Measurements from ENCODE around the gene GYS1.

DNA sequence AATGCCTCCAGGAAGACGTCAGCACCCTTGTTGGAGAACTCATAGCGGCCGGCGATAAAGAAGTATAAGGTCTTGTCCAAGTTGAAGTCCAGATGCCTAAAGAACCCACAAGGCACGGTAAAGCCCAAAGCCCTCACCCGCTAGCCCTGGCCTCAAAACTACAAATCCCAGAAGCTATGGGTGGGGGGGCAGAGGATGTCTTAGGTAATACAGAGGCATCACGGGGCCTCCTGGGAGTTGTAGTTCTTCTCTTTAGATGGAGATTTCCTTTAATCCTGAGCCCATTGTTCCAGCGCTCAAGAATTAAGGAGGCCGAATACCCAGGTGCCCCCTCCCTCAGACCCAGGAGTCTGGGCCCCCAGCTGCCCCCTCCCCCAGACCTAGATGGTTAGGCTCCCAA, 10.8 kb downstream of the GYS1 start:
- TF ChIP-seq, protein P1, sequence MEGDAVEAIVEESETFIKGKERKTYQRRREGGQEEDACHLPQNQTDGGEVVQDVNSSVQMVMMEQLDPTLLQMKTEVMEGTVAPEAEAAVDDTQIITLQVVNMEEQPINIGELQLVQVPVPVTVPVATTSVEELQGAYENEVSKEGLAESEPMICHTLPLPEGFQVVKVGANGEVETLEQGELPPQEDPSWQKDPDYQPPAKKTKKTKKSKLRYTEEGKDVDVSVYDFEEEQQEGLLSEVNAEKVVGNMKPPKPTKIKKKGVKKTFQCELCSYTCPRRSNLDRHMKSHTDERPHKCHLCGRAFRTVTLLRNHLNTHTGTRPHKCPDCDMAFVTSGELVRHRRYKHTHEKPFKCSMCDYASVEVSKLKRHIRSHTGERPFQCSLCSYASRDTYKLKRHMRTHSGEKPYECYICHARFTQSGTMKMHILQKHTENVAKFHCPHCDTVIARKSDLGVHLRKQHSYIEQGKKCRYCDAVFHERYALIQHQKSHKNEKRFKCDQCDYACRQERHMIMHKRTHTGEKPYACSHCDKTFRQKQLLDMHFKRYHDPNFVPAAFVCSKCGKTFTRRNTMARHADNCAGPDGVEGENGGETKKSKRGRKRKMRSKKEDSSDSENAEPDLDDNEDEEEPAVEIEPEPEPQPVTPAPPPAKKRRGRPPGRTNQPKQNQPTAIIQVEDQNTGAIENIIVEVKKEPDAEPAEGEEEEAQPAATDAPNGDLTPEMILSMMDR (IDR thresholded peaks at IDR 0.05) = no peak
- TF ChIP-seq POLR2A (IDR thresholded peaks at IDR 0.05; ENCODE audit: low read depth) = no peak
- TF ChIP-seq EP300 (IDR thresholded peaks at IDR 0.05) = no peak
